Mesothelial cell of epicardium (in vitro differentiated cells): ENCODE measurements around the gene CSNK1E. TPM values are rescaled to one million over a fixed set of nuclear protein-coding genes. Genes with fewer than 3 reads are reported as not detected.
A peak's percentile ranks its signal among the peaks of the same experiment; 100 is the strongest.

ENCODE experiments used
- DNase-seq, 2 experiments: peaks; one replicate each; pipeline ENCODE4 v3.0.0; 2021; ENCODE audit warnings: low spot score in 2 of 2; ENCODE audit not compliant: unreplicated experiment in 2 of 2
- H3K27ac Mint-ChIP-seq: 2 replicates; pipeline ENCODE4 v1.8.0; 2021; ENCODE audit warnings: mixed read lengths
- H3K27me3 Mint-ChIP-seq: 2 replicates; pipeline ENCODE4 v1.8.0; 2021; ENCODE audit warnings: low read depth, mixed read lengths
- H3K36me3 Mint-ChIP-seq: 2 replicates; pipeline ENCODE4 v1.8.0; 2021; ENCODE audit warnings: mixed read lengths
- H3K4me1 Mint-ChIP-seq: 2 replicates; pipeline ENCODE4 v1.8.0; 2021; ENCODE audit warnings: mixed read lengths
- H3K4me3 Mint-ChIP-seq: 2 replicates; pipeline ENCODE4 v1.8.0; 2021; ENCODE audit warnings: mild to moderate bottlenecking, moderate library complexity, mixed read lengths
- H3K9me3 Mint-ChIP-seq: 2 replicates; pipeline ENCODE4 v1.8.0; 2021; ENCODE audit warnings: mixed read lengths
- total RNA-seq: library from RNA; stranded (reverse); gene quantifications from 3 replicates; pipeline ENCODE4 v1.2.1, GENCODE V29; 2021
- TF ChIP-seq, protein P1 (sequence below): fragments of 200-600 bp; sonication (generic); IDR thresholded peaks from one replicate; pipeline ENCODE4 v1.5.0; 2021; ENCODE audit warnings: antibody characterized with exemption; ENCODE audit not compliant: unreplicated experiment

Gene CSNK1E
- total RNA-seq, 1 donor from 2014 or later: 264 TPM

- peaks cover 17% of the 10 kb centered on the region for H3K27me3 Mint-ChIP-seq
- DNase-seq: no peak
- TF ChIP-seq, protein P1, sequence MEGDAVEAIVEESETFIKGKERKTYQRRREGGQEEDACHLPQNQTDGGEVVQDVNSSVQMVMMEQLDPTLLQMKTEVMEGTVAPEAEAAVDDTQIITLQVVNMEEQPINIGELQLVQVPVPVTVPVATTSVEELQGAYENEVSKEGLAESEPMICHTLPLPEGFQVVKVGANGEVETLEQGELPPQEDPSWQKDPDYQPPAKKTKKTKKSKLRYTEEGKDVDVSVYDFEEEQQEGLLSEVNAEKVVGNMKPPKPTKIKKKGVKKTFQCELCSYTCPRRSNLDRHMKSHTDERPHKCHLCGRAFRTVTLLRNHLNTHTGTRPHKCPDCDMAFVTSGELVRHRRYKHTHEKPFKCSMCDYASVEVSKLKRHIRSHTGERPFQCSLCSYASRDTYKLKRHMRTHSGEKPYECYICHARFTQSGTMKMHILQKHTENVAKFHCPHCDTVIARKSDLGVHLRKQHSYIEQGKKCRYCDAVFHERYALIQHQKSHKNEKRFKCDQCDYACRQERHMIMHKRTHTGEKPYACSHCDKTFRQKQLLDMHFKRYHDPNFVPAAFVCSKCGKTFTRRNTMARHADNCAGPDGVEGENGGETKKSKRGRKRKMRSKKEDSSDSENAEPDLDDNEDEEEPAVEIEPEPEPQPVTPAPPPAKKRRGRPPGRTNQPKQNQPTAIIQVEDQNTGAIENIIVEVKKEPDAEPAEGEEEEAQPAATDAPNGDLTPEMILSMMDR: no peak
- H3K4me3 Mint-ChIP-seq: peak overlapping the region; percentile 66
- H3K4me1 Mint-ChIP-seq: peaks cover 5% of the 10 kb centered on the region
- no peak overlapping the region for H3K27ac Mint-ChIP-seq
- H3K9me3 Mint-ChIP-seq: no peaks in the 10 kb centered on the region
- no peaks in the 10 kb centered on the region for H3K36me3 Mint-ChIP-seq
Measured at GRCh38 chr22:38336699-38337098, 19.5 kb upstream of the CSNK1E start.

DNA sequence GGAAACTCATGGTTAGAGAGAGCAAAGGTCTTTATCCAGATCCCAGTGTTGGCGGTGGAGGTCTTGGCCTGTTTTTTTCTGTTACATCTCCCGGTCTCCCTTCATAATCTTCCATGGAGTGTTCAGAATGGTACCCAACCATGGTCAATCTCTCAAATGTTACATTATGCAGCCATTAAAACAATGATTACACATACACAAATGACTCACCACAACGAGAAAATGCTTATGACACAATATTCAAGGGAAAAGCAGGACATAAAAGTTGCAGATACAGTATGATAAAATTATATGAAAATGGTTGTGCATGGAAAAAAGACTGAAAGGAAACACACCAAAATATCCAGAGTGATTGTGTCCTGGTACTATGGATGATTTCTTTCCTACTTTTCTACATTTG, 17.8 kb upstream of the CSNK1E start:
- H3K4me1 Mint-ChIP-seq: peaks cover 5% of the 10 kb centered on the region
- no peak overlapping the region for H3K27ac Mint-ChIP-seq
- H3K27me3 Mint-ChIP-seq: peaks cover 14% of the 10 kb centered on the region
- H3K4me3 Mint-ChIP-seq: no peak overlapping the region
- no peaks in the 10 kb centered on the region for H3K9me3 Mint-ChIP-seq
- no peaks in the 10 kb centered on the region for H3K36me3 Mint-ChIP-seq
- DNase-seq: no peak
- TF ChIP-seq, protein P1: no peak

DNA sequence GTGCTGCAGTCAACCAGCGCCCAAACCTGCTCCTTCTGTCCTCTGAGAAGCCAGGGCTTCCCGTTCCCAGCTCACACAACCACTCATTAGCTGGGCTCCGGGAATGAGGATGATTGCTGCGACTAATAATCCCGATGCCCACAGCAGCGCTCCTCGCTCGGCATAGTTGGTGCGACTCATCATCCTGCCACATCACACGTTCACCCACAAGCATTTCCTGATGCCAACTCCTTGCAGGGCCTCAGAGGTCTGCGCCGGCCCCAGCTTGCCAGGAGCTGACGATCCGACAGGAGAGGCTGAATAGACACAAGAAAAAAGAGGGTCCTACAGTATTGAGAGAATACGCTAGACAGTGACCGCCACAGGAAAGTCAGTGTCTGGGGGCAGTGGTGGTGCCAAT, 10.6 kb upstream of the CSNK1E start:
- TF ChIP-seq, protein P1: no peak
- Mint-ChIP-seq H3K27ac (no peak overlapping the region), H3K4me3 (no peak overlapping the region), H3K4me1 (no peaks in the 10 kb centered on the region), H3K9me3 (no peaks in the 10 kb centered on the region), H3K27me3 (no peaks in the 10 kb centered on the region), H3K36me3 (no peaks in the 10 kb centered on the region)
- no peak for DNase-seq

DNA sequence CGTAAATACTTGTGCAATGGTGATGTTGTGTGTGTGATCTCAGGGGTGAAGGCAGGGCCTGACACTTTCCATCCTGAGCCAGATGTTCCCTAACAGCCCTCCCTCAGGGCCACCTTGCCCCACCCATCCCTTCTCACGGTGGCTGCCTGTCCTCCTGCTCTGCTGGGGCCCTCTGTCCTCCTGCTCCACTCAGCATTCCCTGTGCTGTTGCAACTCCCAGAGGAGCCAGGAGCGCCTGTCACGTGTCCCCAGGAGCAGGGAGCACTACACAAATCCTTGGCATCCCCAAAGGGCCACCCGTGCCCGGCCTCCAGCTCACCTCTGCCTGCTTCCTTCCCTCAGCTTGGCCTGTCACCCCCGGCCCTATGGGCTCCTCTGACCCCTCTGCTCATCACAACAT, 10.2 kb upstream of the CSNK1E start:
- no peak for DNase-seq
- Mint-ChIP-seq H3K9me3 (no peaks in the 10 kb centered on the region), H3K27ac (no peak overlapping the region), H3K27me3 (no peaks in the 10 kb centered on the region), H3K36me3 (no peaks in the 10 kb centered on the region), H3K4me1 (no peaks in the 10 kb centered on the region), H3K4me3 (no peak overlapping the region)
- TF ChIP-seq, protein P1: no peak

DNA sequence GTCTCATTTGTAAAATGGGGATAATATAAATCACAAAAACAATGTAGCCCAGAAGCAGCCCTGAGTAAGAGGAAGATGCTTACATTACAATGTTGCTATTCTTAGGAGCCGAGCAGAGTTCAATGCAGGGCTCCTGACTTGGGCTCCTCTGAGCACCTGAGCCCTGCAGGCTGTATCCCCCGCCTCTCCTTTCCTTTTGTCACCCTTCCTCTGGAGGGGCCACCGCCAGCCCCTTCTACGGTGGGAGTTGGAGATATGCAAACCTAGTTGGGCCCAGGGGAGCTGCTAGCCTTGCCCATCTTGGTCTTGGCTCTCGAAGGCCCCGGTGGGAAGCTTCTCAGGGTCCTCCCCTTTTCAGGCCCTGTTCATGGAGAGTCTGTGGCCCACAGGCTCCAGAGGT, 8.4 kb upstream of the CSNK1E start:
- TF ChIP-seq, protein P1: no peak
- H3K9me3 Mint-ChIP-seq: no peaks in the 10 kb centered on the region
- no peak overlapping the region for H3K27ac Mint-ChIP-seq
- H3K36me3 Mint-ChIP-seq: no peaks in the 10 kb centered on the region
- DNase-seq: no peak
- H3K4me1 Mint-ChIP-seq: no peaks in the 10 kb centered on the region
- H3K4me3 Mint-ChIP-seq: no peak overlapping the region
- no peaks in the 10 kb centered on the region for H3K27me3 Mint-ChIP-seq
